ENCODE data around the gene TNFSF11.
"Not testable (repeated sequence)": the region's sequence is repeated elsewhere in the genome, so short reads cannot be mapped to it uniquely, and the experiment has no call there.

TNFSF11 gene

DNA sequence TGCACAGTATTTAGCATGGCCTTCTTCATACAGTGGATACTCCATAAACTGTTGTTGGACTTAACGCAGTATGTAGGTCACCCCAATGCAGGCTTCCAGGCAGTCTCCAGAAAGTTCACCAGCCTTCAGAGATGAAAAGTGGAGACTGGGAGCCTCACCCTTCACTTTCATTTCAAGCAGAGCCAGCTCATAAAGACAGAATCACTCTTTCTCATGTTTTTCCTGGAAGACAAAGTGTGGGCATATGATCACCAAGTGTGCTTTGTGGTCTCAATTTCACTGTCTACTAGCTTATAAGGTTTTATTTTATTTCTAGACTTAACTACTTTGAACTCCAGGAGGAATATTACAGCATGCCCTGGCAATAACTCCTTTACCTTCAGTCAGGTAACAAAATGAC is 26.3 kb upstream of the TNFSF11 start:
- no peak for DNase-seq (ENCODE audit: low read depth)
- TF ChIP-seq, protein P1, sequence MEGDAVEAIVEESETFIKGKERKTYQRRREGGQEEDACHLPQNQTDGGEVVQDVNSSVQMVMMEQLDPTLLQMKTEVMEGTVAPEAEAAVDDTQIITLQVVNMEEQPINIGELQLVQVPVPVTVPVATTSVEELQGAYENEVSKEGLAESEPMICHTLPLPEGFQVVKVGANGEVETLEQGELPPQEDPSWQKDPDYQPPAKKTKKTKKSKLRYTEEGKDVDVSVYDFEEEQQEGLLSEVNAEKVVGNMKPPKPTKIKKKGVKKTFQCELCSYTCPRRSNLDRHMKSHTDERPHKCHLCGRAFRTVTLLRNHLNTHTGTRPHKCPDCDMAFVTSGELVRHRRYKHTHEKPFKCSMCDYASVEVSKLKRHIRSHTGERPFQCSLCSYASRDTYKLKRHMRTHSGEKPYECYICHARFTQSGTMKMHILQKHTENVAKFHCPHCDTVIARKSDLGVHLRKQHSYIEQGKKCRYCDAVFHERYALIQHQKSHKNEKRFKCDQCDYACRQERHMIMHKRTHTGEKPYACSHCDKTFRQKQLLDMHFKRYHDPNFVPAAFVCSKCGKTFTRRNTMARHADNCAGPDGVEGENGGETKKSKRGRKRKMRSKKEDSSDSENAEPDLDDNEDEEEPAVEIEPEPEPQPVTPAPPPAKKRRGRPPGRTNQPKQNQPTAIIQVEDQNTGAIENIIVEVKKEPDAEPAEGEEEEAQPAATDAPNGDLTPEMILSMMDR (IDR thresholded peaks at IDR 0.05; ENCODE audit: low read length, missing control alignments): no peak
- no peak overlapping the region for H3K4me3 ChIP-seq (replicated peaks; ENCODE audit: low read depth, low read length)

DNA sequence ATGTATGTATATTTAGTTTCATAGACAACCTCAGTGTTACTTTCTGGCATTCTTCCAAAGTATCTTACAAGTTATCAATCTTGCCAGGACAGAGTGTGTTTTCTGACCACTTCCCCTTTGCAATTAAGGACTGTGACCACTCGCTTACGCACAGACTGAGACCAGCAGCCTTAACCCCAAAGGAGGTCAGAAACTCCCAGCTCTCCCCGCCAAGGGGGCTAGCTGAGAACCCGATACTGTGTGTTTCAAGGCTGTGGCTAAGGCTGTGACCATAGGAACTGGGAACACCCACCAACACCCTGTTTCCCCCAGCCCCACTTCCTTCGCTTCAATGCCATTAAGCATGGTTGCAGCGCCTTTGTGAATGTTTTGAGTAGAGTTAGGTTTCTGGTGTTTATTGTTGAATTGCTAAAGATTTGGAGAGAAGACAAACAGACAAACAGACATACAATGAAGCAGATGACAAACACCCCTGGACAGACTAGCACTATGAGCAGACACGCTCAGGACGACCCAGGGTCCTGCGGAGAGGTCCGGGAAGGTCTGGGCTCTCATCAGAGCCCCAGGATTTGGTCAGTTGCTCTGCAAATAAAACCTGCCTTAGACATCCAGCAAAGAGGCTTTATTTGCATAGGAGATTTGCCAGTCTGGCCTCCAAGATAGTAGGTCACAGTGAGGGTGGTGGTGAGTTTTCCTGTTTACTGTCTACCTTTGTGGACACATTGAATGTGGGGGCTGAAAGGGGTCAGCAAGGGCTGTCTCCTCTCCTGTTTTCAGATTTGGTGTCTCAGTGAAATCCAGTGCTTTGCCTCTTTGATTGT is 25.0 kb upstream of the TNFSF11 start:
- TF ChIP-seq, protein P1 (IDR thresholded peaks at IDR 0.05; ENCODE audit: low read length, missing control alignments): no peak
- no peak overlapping the region for H3K4me3 ChIP-seq (replicated peaks; ENCODE audit: low read depth, low read length)
- DNase-seq (ENCODE audit: low read depth): peak; percentile 45

DNA sequence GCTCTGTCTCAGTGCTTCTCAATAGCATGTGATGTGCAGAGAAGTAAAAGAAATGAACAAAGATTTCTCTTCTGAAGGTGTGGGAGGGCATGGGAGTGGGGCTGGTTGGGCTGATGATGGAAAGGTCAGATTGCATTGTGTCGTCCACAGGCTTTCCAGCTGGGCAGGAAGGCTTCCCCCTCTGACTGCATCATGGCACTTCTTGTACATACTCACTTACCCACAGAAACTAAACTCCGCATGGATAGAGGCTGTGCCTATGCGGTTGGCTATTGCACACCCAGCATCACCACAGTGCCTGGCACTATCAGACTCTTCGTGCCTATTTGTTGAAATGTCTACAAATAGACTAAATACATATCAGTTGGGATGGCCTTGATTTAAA is 24.4 kb upstream of the TNFSF11 start:
- TF ChIP-seq, protein P1 (IDR thresholded peaks at IDR 0.05; ENCODE audit: low read length, missing control alignments): no peak
- DNase-seq (ENCODE audit: low read depth): no peak

DNA sequence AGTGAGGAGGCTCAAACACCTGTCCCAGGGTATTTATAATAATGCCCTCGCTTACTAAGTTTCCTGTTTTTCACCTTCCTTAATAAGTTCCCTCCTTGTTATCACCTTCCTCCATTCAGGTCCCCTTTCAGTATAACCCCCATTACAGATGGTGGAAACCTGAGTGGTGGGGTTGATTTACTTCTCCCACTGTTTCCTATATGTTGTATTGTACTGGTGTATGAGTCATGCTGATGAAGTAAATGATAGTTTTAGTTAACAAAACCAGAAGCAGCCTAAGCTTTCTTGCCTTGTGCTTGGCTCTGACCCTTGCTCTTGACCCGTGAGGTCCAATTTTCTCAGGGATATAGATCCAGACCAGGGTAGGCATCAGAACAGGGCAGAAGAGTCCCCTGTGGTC is 22.3 kb upstream of the TNFSF11 start:
- no peak overlapping the region for H3K4me3 ChIP-seq (replicated peaks; ENCODE audit: low read depth, low read length)
- TF ChIP-seq, protein P1 (IDR thresholded peaks at IDR 0.05; ENCODE audit: low read length, missing control alignments): no peak
- DNase-seq (ENCODE audit: low read depth): no peak

More for the DNA sequence above, 24.4 kb upstream of the TNFSF11 start:
- H3K4me3 ChIP-seq (replicated peaks; ENCODE audit: low read depth, low read length): no peak overlapping the region

DNA sequence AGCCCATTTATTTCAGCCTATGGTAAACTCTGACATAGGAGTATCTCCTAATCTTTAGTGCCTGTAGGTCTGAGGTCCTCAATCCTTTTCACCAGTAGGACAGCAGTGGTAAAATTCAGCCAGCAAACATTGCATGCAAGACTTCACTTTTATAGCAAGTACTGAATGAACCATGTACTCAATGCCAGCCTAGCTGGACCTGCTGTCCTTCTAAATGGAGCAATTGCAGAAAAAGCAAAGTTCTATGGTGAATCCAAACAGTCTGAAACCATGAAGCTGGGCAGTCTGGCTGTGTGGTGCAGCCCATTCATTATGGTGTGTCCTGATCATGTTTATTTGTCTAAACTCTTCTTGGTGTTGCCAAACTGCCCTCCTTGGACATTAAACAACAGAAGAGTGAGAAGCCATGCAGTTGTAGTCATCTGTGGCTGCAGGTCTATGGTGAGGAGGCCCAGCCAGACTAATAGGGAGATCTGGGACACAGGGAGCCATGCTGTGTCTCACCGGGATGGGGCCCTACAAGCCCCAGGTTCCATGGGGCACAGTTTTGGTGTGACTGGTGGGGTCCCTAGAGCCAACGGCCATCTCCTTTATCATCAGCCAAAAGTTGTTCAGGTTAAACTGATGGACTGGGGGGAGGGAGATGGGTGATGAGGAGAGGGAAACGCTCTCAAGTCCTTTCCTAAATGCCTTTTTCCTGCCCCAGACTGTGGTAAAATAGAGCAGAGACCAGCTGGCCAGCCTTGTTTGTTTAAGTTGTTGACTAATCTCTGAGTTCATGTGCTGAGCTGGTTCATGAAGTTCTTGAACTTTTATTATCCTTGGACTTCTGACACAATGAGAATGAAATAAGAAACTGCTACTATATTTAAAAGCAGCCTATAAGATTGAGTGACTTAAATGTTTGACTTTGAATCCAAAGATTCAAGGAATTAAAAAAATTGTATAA is 20.6 kb upstream of the TNFSF11 start:
- no peak overlapping the region for H3K4me3 ChIP-seq (replicated peaks; ENCODE audit: low read depth, low read length)
- TF ChIP-seq, protein P1 (IDR thresholded peaks at IDR 0.05; ENCODE audit: low read length, missing control alignments): no peak
- DNase-seq (ENCODE audit: low read depth): peak; percentile 64

DNA sequence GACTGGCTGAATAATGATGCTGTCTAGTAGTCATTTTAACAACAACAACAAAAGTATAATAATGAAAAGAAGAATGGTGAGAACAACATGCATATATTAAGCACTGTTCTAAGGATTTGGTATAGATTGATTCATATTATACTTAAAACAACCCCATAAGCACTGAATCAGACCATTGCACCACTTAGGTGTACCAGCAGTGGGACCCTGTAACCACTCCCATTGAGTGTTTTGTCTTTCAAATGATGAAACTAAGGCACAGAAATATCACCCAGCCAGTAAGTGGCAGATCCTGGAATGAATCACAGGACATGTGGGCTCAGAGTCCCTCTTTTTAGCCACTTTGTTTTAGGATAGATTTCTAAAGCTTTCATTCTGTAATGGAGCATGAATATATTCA is 14.9 kb upstream of the TNFSF11 start:
- DNase-seq (ENCODE audit: low read depth): no peak

DNA sequence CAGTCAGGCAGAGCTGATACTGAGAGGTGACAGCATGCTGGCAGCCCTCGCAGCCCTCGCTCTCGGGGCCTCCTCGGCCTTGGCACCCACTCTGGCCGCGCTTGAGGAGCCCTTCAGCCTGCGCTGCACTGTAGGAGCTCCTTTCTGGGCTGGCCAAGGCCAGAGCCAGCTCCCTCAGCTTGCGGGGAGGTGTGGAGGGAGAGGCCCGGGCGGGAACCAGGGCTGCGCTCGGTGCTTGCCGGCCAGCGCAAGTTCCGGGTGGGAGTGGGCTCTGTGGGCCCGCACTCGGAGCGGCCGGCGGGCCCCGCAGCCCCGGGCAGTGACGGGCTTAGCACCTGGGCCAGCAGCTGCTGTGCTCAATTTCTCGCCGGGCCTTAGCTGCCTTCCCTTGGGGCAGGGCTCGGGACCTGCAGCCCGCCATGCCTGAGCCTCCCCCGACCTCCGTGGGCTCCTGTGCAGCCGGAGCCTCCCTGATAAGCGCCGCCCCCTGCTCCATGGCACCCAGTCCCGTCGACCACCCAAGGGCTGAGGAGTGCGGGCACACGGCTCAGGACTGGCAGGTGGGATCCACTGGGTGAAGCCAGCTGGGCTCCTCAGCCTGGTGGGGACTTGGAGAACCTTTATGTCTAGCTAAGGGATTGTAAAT is 14.3 kb upstream of the TNFSF11 start:
- H3K4me3 ChIP-seq (replicated peaks; ENCODE audit: low read depth, low read length): not testable (repeated sequence)

More for the DNA sequence above, 14.9 kb upstream of the TNFSF11 start:
- TF ChIP-seq, protein P1 (IDR thresholded peaks at IDR 0.05; ENCODE audit: low read length, missing control alignments): no peak
- no peak overlapping the region for H3K4me3 ChIP-seq (replicated peaks; ENCODE audit: low read depth, low read length)

DNA sequence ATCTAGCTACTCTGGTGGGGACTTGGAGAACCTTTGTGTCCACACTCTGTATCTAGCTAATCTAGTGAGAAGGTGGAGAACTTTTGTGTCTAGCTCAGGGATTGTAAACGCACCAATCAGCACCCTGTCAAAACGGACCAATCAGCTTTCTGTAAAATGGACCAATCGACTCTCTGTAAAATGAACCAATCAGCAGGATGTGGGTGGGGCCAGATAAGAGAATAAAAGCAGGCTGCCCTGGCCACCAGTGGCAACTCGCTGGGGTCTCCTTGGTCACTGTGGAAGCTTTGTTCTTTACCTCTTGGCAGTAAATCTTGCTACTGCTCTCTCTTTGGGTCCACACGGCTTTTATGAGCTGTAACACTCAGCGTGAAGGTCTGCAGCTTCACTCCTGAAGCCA is 13.6 kb upstream of the TNFSF11 start:
- not testable (repeated sequence) for H3K4me3 ChIP-seq (replicated peaks; ENCODE audit: low read depth, low read length); DNase-seq (ENCODE audit: low read depth)

More for the DNA sequence above, 14.3 kb upstream of the TNFSF11 start:
- not testable (repeated sequence) for DNase-seq (ENCODE audit: low read depth)
